HepG2 (cell line): ENCODE data around the gene DNAH8. TPM values are rescaled to one million over a fixed set of nuclear protein-coding genes. Genes with fewer than 3 reads are reported as not detected.

Source experiments
- ATAC-seq: fragments of 200-7000 bp; cut with Tn5 transposase; 3 replicates; pipeline ENCODE4 v1.9.1; 2020; ENCODE audit warnings: mild to moderate bottlenecking, moderate library complexity
- BruUV-seq: library from RNA; stranded (reverse); fragments of 400-500 nt; replicated peaks from 2 replicates; lab custom pipeline; 2021; lab: Mats Ljungman, UMichigan
- CTCF ChIA-PET: fragments of 300-600 bp; formaldehyde crosslinking; extraction: SDS; loops from one replicate; lab custom pipeline; 2021; ENCODE audit warnings: low total read pairs, inconsistent platforms, low intra/inter-chr PET ratio; lab: Yijun Ruan, JAX
- POLR2A ChIA-PET: fragments of 350-600 bp; sonication (Branson Sonifier 250); formaldehyde crosslinking; loops from one replicate; lab custom pipeline; 2020; ENCODE audit warnings: antibody characterized with exemption, inconsistent platforms; lab: Yijun Ruan, JAX
- DNase-seq: peaks from one replicate; pipeline ENCODE4 v3.0.0-alpha.2; 2015; ENCODE audit warnings: low spot score
- FAIRE-seq: peaks from 3 replicates; lab custom pipeline; 2011; peaks lifted over from hg19 to GRCh38; lab: Jason Lieb, UNC
- H2AFZ ChIP-seq: one replicate; pipeline ENCODE4 v1.6.1; 2011; ENCODE audit warnings: low read length, inconsistent platforms
- H3K27ac ChIP-seq: fragments of 300-600 bp; 3 replicates; pipeline ENCODE4 v1.8.0; 2011; ENCODE audit warnings: mixed run types, mild to moderate bottlenecking, mixed read lengths, low read length, inconsistent platforms; ENCODE audit not compliant: insufficient read depth; ENCODE audit errors: extremely low read length
- H3K27me3 ChIP-seq, 2 experiments: fragments of 200-600 bp in 1 of 2; 2 replicates in 1 of 2; 3 replicates in 1 of 2; pipeline versions ENCODE4 v1.6.0 to v1.8.0; 2011; ENCODE audit warnings: low read length in 2 of 2, mild to moderate bottlenecking in 2 of 2, moderate library complexity in 2 of 2, inconsistent platforms in 1 of 2; ENCODE audit not compliant: insufficient read depth in 2 of 2, control insufficient read depth in 1 of 2
- H3K36me3 ChIP-seq, 2 experiments: fragments of 200-600 bp in 1 of 2; replicated peaks in 1 of 2; 2 replicates in 1 of 2; 3 replicates in 1 of 2; pipeline versions ENCODE4 v1.5.1 to v1.8.0; 2011; ENCODE audit warnings: low read length in 2 of 2, inconsistent platforms in 1 of 2; ENCODE audit not compliant: insufficient read depth in 2 of 2, control insufficient read depth in 1 of 2
- H3K4me1 ChIP-seq: 2 replicates; pipeline ENCODE4 v1.5.1; 2012; ENCODE audit warnings: low read length, inconsistent platforms; ENCODE audit not compliant: insufficient read depth
- H3K4me2 ChIP-seq: 2 replicates; pipeline ENCODE4 v1.6.0; 2011; ENCODE audit warnings: low read depth, low read length, inconsistent platforms
- H3K4me3 ChIP-seq, 3 experiments: fragments of 200-600 bp in 1 of 3; sonication (generic), shearing (Covaris generic) in 1 of 3; replicated peaks in 1 of 3; 2 replicates each; pipeline ENCODE4 v1.5.1; 2011 to 2016; ENCODE audit warnings: low read length in 3 of 3, inconsistent platforms in 2 of 3, low read depth in 2 of 3, mild to moderate bottlenecking in 2 of 3, control low read depth in 1 of 3, mixed read lengths in 1 of 3; ENCODE audit not compliant: insufficient read depth in 1 of 3
- H3K79me2 ChIP-seq: one replicate; pipeline ENCODE4 v1.6.1; 2011; ENCODE audit warnings: low read length, inconsistent platforms; ENCODE audit not compliant: insufficient read depth
- H3K9ac ChIP-seq: 2 replicates; pipeline ENCODE4 v1.6.0; 2011; ENCODE audit warnings: mild to moderate bottlenecking, low read depth, low read length, inconsistent platforms; ENCODE audit not compliant: insufficient read depth
- H3K9me3 ChIP-seq: 2 replicates; pipeline ENCODE4 v1.5.1; 2012; ENCODE audit warnings: mild to moderate bottlenecking, low read length
- H4K20me1 ChIP-seq: 2 replicates; pipeline ENCODE4 v1.6.0; 2011; ENCODE audit warnings: inconsistent platforms, mild to moderate bottlenecking, low read length, moderate library complexity; ENCODE audit not compliant: insufficient read depth
- FOXP1 ChIP-seq, 2 experiments: fragments of 450-650 bp in 1 of 2; IDR thresholded peaks; 2 replicates each; pipeline ENCODE4 v1.6.1; 2017 to 2018; ENCODE audit warnings: antibody characterized with exemption in 1 of 2
- GATA4 ChIP-seq: sonication (generic); IDR thresholded peaks from 2 replicates; pipeline ENCODE4 v1.6.1; 2016; ENCODE audit warnings: antibody characterized with exemption, low read depth, borderline replicate concordance
- GZF1 ChIP-seq: sonication (generic); formaldehyde crosslinking; IDR thresholded peaks from 2 replicates; pipeline ENCODE4 v1.5.1; 2020; ENCODE audit warnings: mild to moderate bottlenecking, missing genetic modification reagents
- KLF6 ChIP-seq: IDR thresholded peaks from 2 replicates; pipeline ENCODE4 v1.8.0; 2016; ENCODE audit warnings: missing biosample characterization, missing genetic modification reagents
- MAF1 ChIP-seq: sonication (generic); formaldehyde crosslinking; IDR thresholded peaks from 2 replicates; pipeline ENCODE4 v1.5.0; 2020; ENCODE audit warnings: missing genetic modification reagents, borderline replicate concordance
- MED1 ChIP-seq: sonication (generic); formaldehyde crosslinking; IDR thresholded peaks from 2 replicates; pipeline ENCODE4 v1.4.0; 2020; ENCODE audit warnings: missing genetic modification reagents
- NCOR1 ChIP-seq: fragments of 200-600 bp; sonication (generic); IDR thresholded peaks from 2 replicates; pipeline ENCODE4 v1.7.0; 2017; ENCODE audit warnings: antibody characterized with exemption, low read length, borderline replicate concordance
- RBFOX2 ChIP-seq: fragments of 200-400 bp; formaldehyde crosslinking; IDR thresholded peaks from 2 replicates; pipeline ENCODE4 v1.6.1; 2017; ENCODE audit warnings: low read depth, mild to moderate bottlenecking, low read length
- RFX5 ChIP-seq: IDR thresholded peaks from 2 replicates; pipeline ENCODE4 v1.6.1; 2011; ENCODE audit warnings: low read depth, low read length, improper control_type of control experiment
- TCF7 ChIP-seq: sonication (generic); IDR thresholded peaks from 2 replicates; pipeline ENCODE4 v1.6.1; 2016; ENCODE audit warnings: antibody characterized with exemption, low read depth
- TMF1 ChIP-seq: sonication (generic); formaldehyde crosslinking; IDR thresholded peaks from 2 replicates; pipeline ENCODE4 v1.8.1; 2022; ENCODE audit warnings: low read depth, missing genetic modification reagents
- ZFP41 ChIP-seq: sonication (generic); formaldehyde crosslinking; IDR thresholded peaks from 2 replicates; pipeline ENCODE4 v1.4.0; 2020; ENCODE audit warnings: mild to moderate bottlenecking, missing genetic modification reagents, borderline replicate concordance
- ZIK1 ChIP-seq: sonication (generic); formaldehyde crosslinking; IDR thresholded peaks from 2 replicates; pipeline ENCODE4 v1.5.0; 2020; ENCODE audit warnings: mild to moderate bottlenecking, low read depth, missing genetic modification reagents, borderline replicate concordance
- ZNF333 ChIP-seq: sonication (generic); formaldehyde crosslinking; IDR thresholded peaks from 2 replicates; pipeline ENCODE4 v1.4.0; 2020; ENCODE audit warnings: mild to moderate bottlenecking, missing genetic modification reagents, borderline replicate concordance
- ZNF556 ChIP-seq: sonication (generic); formaldehyde crosslinking; IDR thresholded peaks from 2 replicates; pipeline ENCODE4 v1.4.0; 2020; ENCODE audit warnings: mild to moderate bottlenecking, missing genetic modification reagents, borderline replicate concordance
- ZSCAN22 ChIP-seq: sonication (generic); formaldehyde crosslinking; IDR thresholded peaks from 2 replicates; pipeline ENCODE4 v1.4.0; 2020; ENCODE audit warnings: mild to moderate bottlenecking, missing genetic modification reagents
- WGBS: methylation state at CpG from one replicate; pipeline ENCODE4 v1.1.6; 2017; ENCODE audit warnings: low lambda C conversion rate; 5-methylcytosine and 5-hydroxymethylcytosine counted together
- in situ Hi-C: cut with HindIII; loops from 2 replicates; pipeline ENCODE4 v1.10.0; 2017; ENCODE audit warnings: low pct_unique_long_range_greater_than_20kb; ENCODE audit not compliant: extremely low pct_ligation_motif_present
- intact Hi-C: fragments of 100-400 bp; cut with micrococcal nuclease; formaldehyde crosslinking; loops from one replicate; pipeline ENCODE4 v1.10.0; 2022; ENCODE audit not compliant: unreplicated experiment
- polyA plus RNA-seq, 8 experiments: library from polyadenylated mRNA; depleted of rRNA in 3 of 8; stranded (reverse) in 7 of 8; unstranded in 1 of 8; fragments of >200 nt; fragmentation: Illumina TruSeq in 4 of 8; extraction: Trizol in 4 of 8; gene quantifications; 2 replicates each; pipeline versions ENCODE4 v1.2.1 to v1.2.3, GENCODE V29; 2011 to 2016; ENCODE audit warnings: low read depth in 4 of 8, missing spikeins in 1 of 8, mixed read lengths in 1 of 8; ENCODE audit not compliant: insufficient read depth in 1 of 8
- total RNA-seq, 5 experiments: library from RNA; depleted of rRNA; stranded (reverse); fragments of >200 nt; fragmentation: Illumina TruSeq; extraction: Trizol; gene quantifications; 2 replicates each; pipeline ENCODE4 v1.2.3, GENCODE V29; 2016; ENCODE audit warnings: low read depth in 1 of 5
- TF ChIP-seq, protein P1 (sequence below), 2 experiments: fragments of 450-650 bp in 1 of 2; sonication (generic) in 1 of 2; formaldehyde crosslinking; IDR thresholded peaks; 2 replicates each; pipeline versions ENCODE4 v1.5.0 to v1.8.0; 2020 to 2022; ENCODE audit warnings: mild to moderate bottlenecking in 1 of 2, missing genetic modification reagents in 1 of 2
- TF ChIP-seq, protein P2 (sequence below): sonication (generic); formaldehyde crosslinking; IDR thresholded peaks from 2 replicates; pipeline ENCODE4 v1.4.0; 2020; ENCODE audit warnings: missing genetic modification reagents
- TF ChIP-seq, protein P3 (sequence below): sonication (generic); formaldehyde crosslinking; IDR thresholded peaks from 2 replicates; pipeline ENCODE4 v1.4.0; 2020; ENCODE audit warnings: missing genetic modification reagents, borderline replicate concordance

The DNAH8 gene
- total and polyA plus RNA-seq, 2 of the 13 experiments (the other 11 are each of a cell fraction or from before 2014, with no cell fraction given), result not detected

DNA sequence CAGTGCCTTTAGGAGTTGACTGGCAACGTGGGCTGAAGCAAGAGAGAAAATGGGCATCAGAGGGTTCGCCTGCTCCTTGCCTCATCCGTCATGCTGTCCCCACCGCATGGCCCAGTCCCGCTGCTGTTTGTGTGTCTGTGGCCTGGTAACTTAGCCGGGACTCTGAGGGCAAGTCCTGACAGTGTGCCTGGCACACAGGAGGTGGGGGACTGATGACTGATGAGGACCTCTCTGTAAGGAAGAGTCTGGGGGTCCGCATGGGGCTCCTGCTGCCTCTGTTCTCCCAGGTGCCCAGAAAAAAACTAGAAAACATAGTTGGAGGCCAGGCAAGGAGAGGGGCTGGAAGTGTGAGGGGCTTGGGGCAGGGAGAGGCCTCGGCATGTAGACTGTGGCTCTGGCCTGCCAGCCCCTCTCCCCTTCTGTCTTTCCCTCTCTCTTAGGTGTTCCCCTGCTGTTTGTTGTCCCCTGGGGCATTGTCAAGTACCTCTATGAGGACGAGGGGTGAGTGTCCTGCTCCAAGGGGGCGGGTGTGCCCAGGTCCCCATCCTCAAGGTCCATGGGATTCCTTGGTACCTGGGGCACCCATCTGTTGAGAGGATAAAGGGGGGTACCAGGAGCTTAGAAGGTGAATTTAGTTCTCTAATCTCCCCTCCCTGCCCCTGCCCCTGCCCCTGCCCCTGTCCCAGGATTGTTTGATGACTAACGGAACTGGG lies 362.9 kb downstream of the DNAH8 start:
- Histone ChIP-seq H4K20me1 (no peaks in the 10 kb centered on the region), H3K9me3 (no peaks in the 10 kb centered on the region), H3K4me1 (no peaks in the 10 kb centered on the region), H3K27ac (no peak overlapping the region), H2AFZ (no peak overlapping the region), H3K4me2 (no peak overlapping the region), H3K4me3 (no peak overlapping the region), H3K36me3 (no peaks in the 10 kb centered on the region), H3K27me3 (peaks cover 8 to 9% of the 10 kb centered on the region in 2 experiments; a peak in 4 of 5 replicates), H3K9ac (no peak overlapping the region), H3K79me2 (no peaks in the 10 kb centered on the region)
- FAIRE-seq (no peak), ATAC-seq (no peak), DNase-seq (no peak)
- ChIA-PET POLR2A (no interaction called here), CTCF (no interaction called here)
- 7% methylated on average over 8 of the region's 11 CpGs for WGBS
- intact Hi-C loops, result no loop called here
- TF ChIP-seq ZIK1 (CRISPR knock-in tag) (no peak), TMF1 (CRISPR knock-in tag) (no peak), ZNF556 (no peak), GZF1 (CRISPR knock-in tag) (no peak), GATA4 (no peak), FOXP1 (IDR thresholded peaks at IDR 0.05) (no peak), FOXP1 (CRISPR knock-in tag; IDR thresholded peaks at IDR 0.05) (no peak), TCF7 (no peak), ZFP41 (no peak), RBFOX2 (no peak), ZSCAN22 (CRISPR knock-in tag) (no peak), ZNF333 (CRISPR knock-in tag) (no peak), NCOR1 (no peak), MED1 (CRISPR knock-in tag) (no peak), MAF1 (CRISPR knock-in tag) (no peak), KLF6 (CRISPR knock-in tag) (no peak), RFX5 (no peak)
- TF ChIP-seq, protein P1, sequence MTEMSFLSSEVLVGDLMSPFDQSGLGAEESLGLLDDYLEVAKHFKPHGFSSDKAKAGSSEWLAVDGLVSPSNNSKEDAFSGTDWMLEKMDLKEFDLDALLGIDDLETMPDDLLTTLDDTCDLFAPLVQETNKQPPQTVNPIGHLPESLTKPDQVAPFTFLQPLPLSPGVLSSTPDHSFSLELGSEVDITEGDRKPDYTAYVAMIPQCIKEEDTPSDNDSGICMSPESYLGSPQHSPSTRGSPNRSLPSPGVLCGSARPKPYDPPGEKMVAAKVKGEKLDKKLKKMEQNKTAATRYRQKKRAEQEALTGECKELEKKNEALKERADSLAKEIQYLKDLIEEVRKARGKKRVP (CRISPR knock-in tag; IDR thresholded peaks at IDR 0.05), result no peak
- TF ChIP-seq, protein P2, sequence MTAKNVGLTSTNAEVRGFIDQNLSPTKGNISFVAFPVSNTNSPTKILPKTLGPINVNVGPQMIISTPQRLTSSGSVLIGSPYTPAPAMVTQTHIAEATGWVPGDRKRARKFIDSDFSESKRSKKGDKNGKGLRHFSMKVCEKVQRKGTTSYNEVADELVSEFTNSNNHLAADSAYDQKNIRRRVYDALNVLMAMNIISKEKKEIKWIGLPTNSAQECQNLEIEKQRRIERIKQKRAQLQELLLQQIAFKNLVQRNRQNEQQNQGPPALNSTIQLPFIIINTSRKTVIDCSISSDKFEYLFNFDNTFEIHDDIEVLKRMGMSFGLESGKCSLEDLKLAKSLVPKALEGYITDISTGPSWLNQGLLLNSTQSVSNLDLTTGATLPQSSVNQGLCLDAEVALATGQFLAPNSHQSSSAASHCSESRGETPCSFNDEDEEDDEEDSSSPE, result no peak
- TF ChIP-seq, protein P3, sequence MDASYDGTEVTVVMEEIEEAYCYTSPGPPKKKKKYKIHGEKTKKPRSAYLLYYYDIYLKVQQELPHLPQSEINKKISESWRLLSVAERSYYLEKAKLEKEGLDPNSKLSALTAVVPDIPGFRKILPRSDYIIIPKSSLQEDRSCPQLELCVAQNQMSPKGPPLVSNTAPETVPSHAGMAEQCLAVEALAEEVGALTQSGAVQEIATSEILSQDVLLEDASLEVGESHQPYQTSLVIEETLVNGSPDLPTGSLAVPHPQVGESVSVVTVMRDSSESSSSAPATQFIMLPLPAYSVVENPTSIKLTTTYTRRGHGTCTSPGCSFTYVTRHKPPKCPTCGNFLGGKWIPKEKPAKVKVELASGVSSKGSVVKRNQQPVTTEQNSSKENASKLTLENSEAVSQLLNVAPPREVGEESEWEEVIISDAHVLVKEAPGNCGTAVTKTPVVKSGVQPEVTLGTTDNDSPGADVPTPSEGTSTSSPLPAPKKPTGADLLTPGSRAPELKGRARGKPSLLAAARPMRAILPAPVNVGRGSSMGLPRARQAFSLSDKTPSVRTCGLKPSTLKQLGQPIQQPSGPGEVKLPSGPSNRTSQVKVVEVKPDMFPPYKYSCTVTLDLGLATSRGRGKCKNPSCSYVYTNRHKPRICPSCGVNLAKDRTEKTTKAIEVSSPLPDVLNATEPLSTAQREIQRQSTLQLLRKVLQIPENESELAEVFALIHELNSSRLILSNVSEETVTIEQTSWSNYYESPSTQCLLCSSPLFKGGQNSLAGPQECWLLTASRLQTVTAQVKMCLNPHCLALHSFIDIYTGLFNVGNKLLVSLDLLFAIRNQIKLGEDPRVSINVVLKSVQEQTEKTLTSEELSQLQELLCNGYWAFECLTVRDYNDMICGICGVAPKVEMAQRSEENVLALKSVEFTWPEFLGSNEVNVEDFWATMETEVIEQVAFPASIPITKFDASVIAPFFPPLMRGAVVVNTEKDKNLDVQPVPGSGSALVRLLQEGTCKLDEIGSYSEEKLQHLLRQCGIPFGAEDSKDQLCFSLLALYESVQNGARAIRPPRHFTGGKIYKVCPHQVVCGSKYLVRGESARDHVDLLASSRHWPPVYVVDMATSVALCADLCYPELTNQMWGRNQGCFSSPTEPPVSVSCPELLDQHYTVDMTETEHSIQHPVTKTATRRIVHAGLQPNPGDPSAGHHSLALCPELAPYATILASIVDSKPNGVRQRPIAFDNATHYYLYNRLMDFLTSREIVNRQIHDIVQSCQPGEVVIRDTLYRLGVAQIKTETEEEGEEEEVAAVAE (CRISPR knock-in tag), result no peak
- in situ Hi-C loops, result no loop called here
- BruUV-seq, result no TSS peak
